Measurements from ENCODE around the gene ADGRV1. TPM values are rescaled to one million over a fixed set of nuclear protein-coding genes. Genes with fewer than 3 reads are reported as not detected.

The ADGRV1 gene
- total and polyA plus RNA-seq, 9 of the 15 experiments (the other 6 are each of a cell fraction or from before 2014, with no cell fraction given): 21.7 to 156 (median 58.2) TPM

- intact Hi-C loops (cut with micrococcal nuclease): loop anchor here (10.0 kb wide), 1 partner anchor 235 kb away; no protein-coding TSS in a partner anchor
- in situ Hi-C loops (cut with MboI): no loop called here
- POLR2A ChIA-PET: no interaction called here
- Histone ChIP-seq H3K4me2 (ENCODE audit: insufficient read depth, low read length) (no peak overlapping the region), H3K27ac (ENCODE audit: extremely low read depth, low read depth, low read length) (no peak overlapping the region), H3K4me1 (replicated peaks in 1 of 2; ENCODE audit: control insufficient read depth in 2 of 2, insufficient read depth in 2 of 2, low read length in 2 of 2) (peaks cover 0 to 5% of the 10 kb centered on the region in 2 experiments; a peak in 2 of 5 replicates), H3K9ac (ENCODE audit: insufficient read depth in 1 of 2, low read depth in 2 of 2, low read length in 2 of 2) (no peak overlapping the region), H2AFZ (ENCODE audit: low read depth, low read length) (no peak overlapping the region), H3K79me2 (ENCODE audit: control insufficient read depth, insufficient read depth, low read length) (no peaks in the 10 kb centered on the region), H3K9me3 (replicated peaks; ENCODE audit: control insufficient read depth, insufficient read depth, low read depth, low read length) (no peaks in the 10 kb centered on the region), H3K27me3 (ENCODE audit: control insufficient read depth in 2 of 2, insufficient read depth in 2 of 2, low read length in 2 of 2) (no peaks in the 10 kb centered on the region), H3K4me3 (no peak overlapping the region), H4K20me1 (replicated peaks; ENCODE audit: control insufficient read depth, insufficient read depth, low read length) (no peaks in the 10 kb centered on the region), H3K36me3 (ENCODE audit: control insufficient read depth, insufficient read depth, low read length) (no peaks in the 10 kb centered on the region), H3K9me1 (ENCODE audit: control insufficient read depth, insufficient read depth, low read length) (no peaks in the 10 kb centered on the region)
- CTCF ChIA-PET (ENCODE audit: low intra/inter-chr PET ratio): no interaction called here
- ATAC-seq (no peak), DNase-seq (ENCODE audit: extremely low read depth in 1 of 4, low spot score in 3 of 4) (no peak), FAIRE-seq (peak; percentile 75)
- BruUV-seq (replicated peaks): no TSS peak
- WGBS (ENCODE audit: insufficient coverage, low coverage, missing lambda C conversion rate): 0% methylated on average over 1 of the region's 1 CpG
- TF ChIP-seq ETV6 (IDR thresholded peaks at IDR 0.05; ENCODE audit: borderline replicate concordance in 1 of 2, low read depth in 2 of 2, low read length in 1 of 2) (no peak), ETV6 (CRISPR knock-in tag; IDR thresholded peaks at IDR 0.05; ENCODE audit: borderline replicate concordance) (no peak), ZBTB33 (CRISPR knock-in tag; IDR thresholded peaks at IDR 0.05) (no peak), XRCC5 (IDR thresholded peaks at IDR 0.05; ENCODE audit: low read depth, low read length) (no peak), PHF21A (IDR thresholded peaks at IDR 0.05; ENCODE audit: borderline replicate concordance, low read depth) (no peak), FOXJ2 (tag; IDR thresholded peaks at IDR 0.05) (no peak), CSDE1 (IDR thresholded peaks at IDR 0.05) (no peak), PBX2 (CRISPR knock-in tag; IDR thresholded peaks at IDR 0.05; ENCODE audit: low read depth) (no peak), PBX2 (tag; conservative IDR thresholded peaks at IDR 0.05; ENCODE audit: low read depth) (peak; percentile 35; the same call in 1 of the 2 replicates), ZNF699 (CRISPR knock-in tag; IDR thresholded peaks at IDR 0.05; ENCODE audit: insufficient replicate concordance) (no peak), CHCHD3 (CRISPR knock-in tag; IDR thresholded peaks at IDR 0.05) (no peak), SP1 (CRISPR knock-in tag; IDR thresholded peaks at IDR 0.05) (no peak), HNRNPLL (IDR thresholded peaks at IDR 0.05; ENCODE audit: low read depth, low read length, poor library complexity, severe bottlenecking) (no peak), ZNF133 (CRISPR knock-in tag; IDR thresholded peaks at IDR 0.05) (no peak), SMAD3 (CRISPR knock-in tag; conservative IDR thresholded peaks at IDR 0.05) (no peak), ARID1B (IDR thresholded peaks at IDR 0.05) (0 out of 2 replicates have a peak, but pooled peaks have one; percentile 22), ZBTB17 (CRISPR knock-in tag; IDR thresholded peaks at IDR 0.05) (0 out of 2 replicates have a peak, but pooled peaks have one; percentile 54), ZNF12 (CRISPR knock-in tag; IDR thresholded peaks at IDR 0.05) (no peak), CEBPB (tag; IDR thresholded peaks at IDR 0.05) (peak; percentile 72), SMARCC2 (IDR thresholded peaks at IDR 0.05; ENCODE audit: low read depth) (no peak), NCOA1 (IDR thresholded peaks at IDR 0.05; ENCODE audit: low read depth) (no peak), RNF2 (IDR thresholded peaks at IDR 0.05) (no peak), NCOA4 (IDR thresholded peaks at IDR 0.05; ENCODE audit: partially characterized antibody) (no peak)
Measured at GRCh38 chr5:91170266-91170665, 611.7 kb downstream of the ADGRV1 start.

All from K562 (cell line).